CD4-positive, alpha-beta T cell (primary cell): Measurements from ENCODE around the gene MYO3B. TPM values are rescaled to one million over a fixed set of nuclear protein-coding genes. Genes with fewer than 3 reads are reported as not detected.

Source experiments
- ATAC-seq: fragments of 200-7000 bp; cut with Tn5 transposase; one replicate; pipeline ENCODE4 v1.10.0; 2022; ENCODE audit warnings: mild to moderate bottlenecking; ENCODE audit not compliant: poor library complexity
- CTCF ChIA-PET: fragments of 350-600 bp; sonication (Branson Sonifier 250); formaldehyde crosslinking; loops from one replicate; lab custom pipeline; 2021; ENCODE audit warnings: antibody characterized with exemption, inconsistent platforms; lab: Charles Lee
- POLR2A ChIA-PET: fragments of 350-600 bp; sonication (Branson Sonifier 250); formaldehyde crosslinking; loops from one replicate; lab custom pipeline; 2021; ENCODE audit warnings: antibody characterized with exemption, inconsistent platforms; lab: Charles Lee
- DNase-seq, 14 experiments: peaks; one replicate each; pipeline ENCODE4 v3.0.0-alpha.2; 2013 to 2020; ENCODE audit warnings: mixed read lengths in 2 of 14
- H3K27ac ChIP-seq, 2 donors: one replicate each; pipeline versions ENCODE4 v1.5.1 to v1.7.0; 2013; ENCODE audit warnings: low read length in 2 of 2, low read depth in 1 of 2, mild to moderate bottlenecking in 1 of 2
- H3K27me3 ChIP-seq, 2 experiments: 1 replicate in 1 of 2; 2 replicates in 1 of 2; pipeline versions ENCODE4 v1.6.1 to v1.7.0; 2013; ENCODE audit warnings: low read length in 2 of 2, control low read depth in 1 of 2, mild to moderate bottlenecking in 1 of 2, moderate library complexity in 1 of 2; ENCODE audit not compliant: insufficient read depth in 2 of 2, control insufficient read depth in 1 of 2
- H3K36me3 ChIP-seq: one replicate; pipeline ENCODE4 v1.6.1; 2013; ENCODE audit warnings: low read length, control low read depth; ENCODE audit not compliant: insufficient read depth
- H3K4me1 ChIP-seq: one replicate; pipeline ENCODE4 v1.6.1; 2013; ENCODE audit warnings: low read length, control low read depth; ENCODE audit not compliant: insufficient read depth
- H3K4me3 ChIP-seq: one replicate; pipeline ENCODE4 v1.5.1; 2013; ENCODE audit warnings: mild to moderate bottlenecking, low read length, moderate library complexity
- H3K9me3 ChIP-seq, 2 experiments: 1 replicate in 1 of 2; 2 replicates in 1 of 2; pipeline versions ENCODE4 v1.6.1 to v1.7.0; 2013; ENCODE audit warnings: low read length in 2 of 2, mild to moderate bottlenecking in 2 of 2, control low read depth in 1 of 2, moderate library complexity in 1 of 2; ENCODE audit not compliant: control insufficient read depth in 1 of 2, insufficient read depth in 1 of 2
- H3K27ac Mint-ChIP-seq: one replicate; pipeline ENCODE4 v1.8.0; 2020; ENCODE audit warnings: mixed read lengths
- H3K27me3 Mint-ChIP-seq: one replicate; pipeline ENCODE4 v1.8.0; 2021; ENCODE audit warnings: mixed read lengths
- H3K36me3 Mint-ChIP-seq: one replicate; pipeline ENCODE4 v1.8.0; 2021; ENCODE audit warnings: low read depth, mixed read lengths
- H3K4me1 Mint-ChIP-seq: one replicate; pipeline ENCODE4 v1.8.0; 2021; ENCODE audit warnings: low read depth, mixed read lengths
- H3K4me3 Mint-ChIP-seq: one replicate; pipeline ENCODE4 v1.8.0; 2020; ENCODE audit warnings: mild to moderate bottlenecking, mixed read lengths
- H3K9me3 Mint-ChIP-seq: one replicate; pipeline ENCODE4 v1.8.0; 2020; ENCODE audit warnings: mixed read lengths
- CTCF ChIP-seq: fragments of 200-600 bp; IDR thresholded peaks from one replicate; pipeline ENCODE4 v1.8.0; 2022; ENCODE audit warnings: antibody characterized with exemption, mild to moderate bottlenecking
- intact Hi-C, 2 experiments: fragments of 100-400 bp; cut with DNase I in 1 of 2; cut with micrococcal nuclease in 1 of 2; formaldehyde crosslinking; loops; one replicate each; pipeline versions ENCODE4 v1.15.1 to v1.9.0; 2023 to 2025; cut with DNase I, micrococcal nuclease
- total RNA-seq, 174 experiments: library from RNA in 2 of 174; stranded (reverse) in 2 of 174; gene quantifications; one replicate each; pipeline ENCODE4 v1.2.3 and lab custom pipeline; 2021 to 2026

The MYO3B gene
- total RNA-seq, 2 experiments from 2014 or later, result not detected

DNA sequence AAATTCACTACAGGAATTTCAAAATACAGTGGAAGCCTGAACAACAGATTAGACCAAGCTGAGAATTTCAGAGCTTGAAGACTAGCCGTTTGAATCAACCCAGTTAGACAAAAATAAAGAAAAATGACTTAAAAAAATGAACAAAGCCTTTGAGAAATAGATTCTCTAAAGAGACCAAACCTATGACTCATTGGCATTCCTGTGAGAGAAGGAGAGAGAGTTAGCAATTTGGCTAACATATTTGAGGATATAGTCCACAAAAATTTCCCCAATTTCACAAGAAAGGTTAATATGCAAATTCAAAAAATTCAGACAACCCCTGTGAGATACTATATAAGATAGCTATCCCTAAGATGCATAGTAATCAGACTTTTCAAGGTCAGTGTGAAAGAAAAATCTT, 78.0 kb downstream of the MYO3B start:
- Histone ChIP-seq H3K27me3 (peaks cover 3 to 7% of the 10 kb centered on the region in 2 experiments), H3K4me3 (no peak overlapping the region), H3K36me3 (no peaks in the 10 kb centered on the region), H3K27ac (no peak overlapping the region), H3K4me1 (no peaks in the 10 kb centered on the region), H3K9me3 (peaks cover 0 to 10% of the 10 kb centered on the region in 2 experiments)
- Mint-ChIP-seq H3K27ac (no peak overlapping the region), H3K9me3 (peaks cover 3% of the 10 kb centered on the region), H3K36me3 (no peaks in the 10 kb centered on the region), H3K4me1 (no peaks in the 10 kb centered on the region), H3K4me3 (no peak overlapping the region), H3K27me3 (peaks cover 43% of the 10 kb centered on the region)
- ATAC-seq (no peak), DNase-seq (no peak)
- TF ChIP-seq CTCF, result no peak
- ChIA-PET POLR2A (no interaction called here), CTCF (no interaction called here)
- intact Hi-C loops, result no loop called here

- no peak for DNase-seq
- Mint-ChIP-seq H3K27me3 (peaks cover 32% of the 10 kb centered on the region), H3K4me3 (no peak overlapping the region), H3K4me1 (no peaks in the 10 kb centered on the region), H3K36me3 (no peaks in the 10 kb centered on the region), H3K27ac (no peak overlapping the region), H3K9me3 (no peaks in the 10 kb centered on the region)
- Histone ChIP-seq H3K9me3 (peaks cover 0 to 10% of the 10 kb centered on the region in 2 experiments), H3K4me3 (no peak overlapping the region), H3K36me3 (no peaks in the 10 kb centered on the region), H3K27ac (no peak overlapping the region), H3K27me3 (peaks cover 3 to 7% of the 10 kb centered on the region in 2 experiments), H3K4me1 (no peaks in the 10 kb centered on the region)
- intact Hi-C loops, result no loop called here
- TF ChIP-seq CTCF, result no peak
- ATAC-seq, result no peak
- ChIA-PET POLR2A (no interaction called here), CTCF (no interaction called here)
These were observed 80.4 kb downstream of the MYO3B start for GRCh38 chr2:170258382-170258781.

- Histone ChIP-seq H3K4me1 (no peaks in the 10 kb centered on the region), H3K27ac (no peak overlapping the region), H3K27me3 (peaks cover 0 to 6% of the 10 kb centered on the region in 2 experiments), H3K4me3 (no peak overlapping the region), H3K36me3 (no peaks in the 10 kb centered on the region), H3K9me3 (no peaks in the 10 kb centered on the region)
- no peaks in the 10 kb centered on the region for H3K9me3 Mint-ChIP-seq
- POLR2A ChIA-PET, result interaction anchor here (0.6 kb wide), 1 partner anchor 78 kb away, joined by 3 read pairs; no protein-coding TSS in a partner anchor
- intact Hi-C loops, result no loop called here
- CTCF ChIA-PET, result no interaction called here
- TF ChIP-seq CTCF, result no peak
- peaks cover 24% of the 10 kb centered on the region for H3K27me3 Mint-ChIP-seq
- H3K4me3 Mint-ChIP-seq, result no peak overlapping the region
- H3K36me3 Mint-ChIP-seq, result no peaks in the 10 kb centered on the region
- no peaks in the 10 kb centered on the region for H3K4me1 Mint-ChIP-seq
- DNase-seq (no peak), ATAC-seq (no peak)
- H3K27ac Mint-ChIP-seq, result no peak overlapping the region
These were observed 82.2 kb downstream of the MYO3B start for GRCh38 chr2:170260188-170260587.
